OCI-LY3 (cell line): ENCODE measurements around the gene PRRT4.

ENCODE experiments used
- EZH2phosphoT487 ChIP-seq: fragments of 200-600 bp; shearing (Covaris generic); IDR thresholded peaks from 2 replicates; pipeline ENCODE4 v1.6.1; 2018; ENCODE audit warnings: antibody characterized with exemption, mixed run types, low read depth
- TF ChIP-seq, protein P1 (sequence below): fragments of 200-600, 300-600 bp; sonication (generic); IDR thresholded peaks from 2 replicates; pipeline ENCODE4 v1.5.1; 2014; ENCODE audit warnings: antibody characterized with exemption, low read length, low read depth

GRCh38 chr7:128350708-128351295 lies 10.7 kb downstream of the PRRT4 start:
- TF ChIP-seq, protein P1, sequence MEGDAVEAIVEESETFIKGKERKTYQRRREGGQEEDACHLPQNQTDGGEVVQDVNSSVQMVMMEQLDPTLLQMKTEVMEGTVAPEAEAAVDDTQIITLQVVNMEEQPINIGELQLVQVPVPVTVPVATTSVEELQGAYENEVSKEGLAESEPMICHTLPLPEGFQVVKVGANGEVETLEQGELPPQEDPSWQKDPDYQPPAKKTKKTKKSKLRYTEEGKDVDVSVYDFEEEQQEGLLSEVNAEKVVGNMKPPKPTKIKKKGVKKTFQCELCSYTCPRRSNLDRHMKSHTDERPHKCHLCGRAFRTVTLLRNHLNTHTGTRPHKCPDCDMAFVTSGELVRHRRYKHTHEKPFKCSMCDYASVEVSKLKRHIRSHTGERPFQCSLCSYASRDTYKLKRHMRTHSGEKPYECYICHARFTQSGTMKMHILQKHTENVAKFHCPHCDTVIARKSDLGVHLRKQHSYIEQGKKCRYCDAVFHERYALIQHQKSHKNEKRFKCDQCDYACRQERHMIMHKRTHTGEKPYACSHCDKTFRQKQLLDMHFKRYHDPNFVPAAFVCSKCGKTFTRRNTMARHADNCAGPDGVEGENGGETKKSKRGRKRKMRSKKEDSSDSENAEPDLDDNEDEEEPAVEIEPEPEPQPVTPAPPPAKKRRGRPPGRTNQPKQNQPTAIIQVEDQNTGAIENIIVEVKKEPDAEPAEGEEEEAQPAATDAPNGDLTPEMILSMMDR = no peak
- TF ChIP-seq EZH2phosphoT487 = no peak
